K562 (cell line): Measurements from ENCODE around the gene UBXN11. TPM values are rescaled to one million over a fixed set of nuclear protein-coding genes. Genes with fewer than 3 reads are reported as not detected.

ENCODE experiments used
- CHAMP1 ChIP-seq: fragments of 450-650 bp; IDR thresholded peaks from 2 replicates; pipeline ENCODE4 v1.6.1; 2016; ENCODE audit warnings: mild to moderate bottlenecking
- GTF2F1 ChIP-seq: IDR thresholded peaks from 2 replicates; pipeline ENCODE4 v1.6.1; 2011; ENCODE audit warnings: low read depth, low read length, improper control_type of control experiment
- IFI16 ChIP-seq: fragments of 250-450 bp; sonication (Bioruptor Pico); IDR thresholded peaks from 2 replicates; pipeline ENCODE4 v2.1.2; 2022; ENCODE audit warnings: mild to moderate bottlenecking, inconsistent platforms
- L3MBTL2 ChIP-seq: fragments of 450-650 bp; IDR thresholded peaks from 2 replicates; pipeline ENCODE4 v1.6.1; 2016; ENCODE audit warnings: mild to moderate bottlenecking, moderate library complexity
- NFATC3 ChIP-seq: fragments of 450-650 bp; IDR thresholded peaks from 2 replicates; pipeline ENCODE4 v1.6.1; 2017; ENCODE audit warnings: mild to moderate bottlenecking
- PRPF4 ChIP-seq: fragments of 200-400 bp; formaldehyde crosslinking; IDR thresholded peaks from one replicate; pipeline ENCODE4 v1.6.1; 2017; ENCODE audit warnings: low read length, low read depth, mild to moderate bottlenecking; ENCODE audit not compliant: insufficient read depth, poor library complexity, severe bottlenecking
- RREB1 ChIP-seq: fragments of 250-450 bp; sonication (Bioruptor Pico); IDR thresholded peaks from 2 replicates; pipeline ENCODE4 v1.4.0; 2020
- SRSF1 ChIP-seq: fragments of 200-400 bp; formaldehyde crosslinking; IDR thresholded peaks from 2 replicates; pipeline ENCODE4 v1.6.1; 2017; ENCODE audit warnings: mild to moderate bottlenecking, low read depth, low read length, moderate library complexity
- TFE3 ChIP-seq: fragments of 450-650 bp; formaldehyde crosslinking; IDR thresholded peaks from 2 replicates; pipeline ENCODE4 v1.4.0; 2020; ENCODE audit warnings: mild to moderate bottlenecking, mixed read lengths
- ZZZ3 ChIP-seq: fragments of 450-650 bp; IDR thresholded peaks from 2 replicates; pipeline ENCODE4 v1.6.1; 2016; ENCODE audit warnings: antibody characterized with exemption, mild to moderate bottlenecking, moderate library complexity
- polyA plus RNA-seq, 8 experiments: library from polyadenylated mRNA; depleted of rRNA in 4 of 8; stranded (reverse) in 5 of 8; unstranded in 3 of 8; fragments of >200 nt; fragmentation: Nextera tagmentation in 2 of 8; fragmentation: Illumina TruSeq in 1 of 8; extraction: Ambion mirVana in 2 of 8; extraction: Trizol in 1 of 8; gene quantifications; 2 replicates each; pipeline versions ENCODE4 v1.2.1 to v1.2.3, GENCODE V29; 2011 to 2014; ENCODE audit warnings: inconsistent platforms in 1 of 8, missing spikeins in 1 of 8
- total RNA-seq, 7 experiments: library from RNA; depleted of rRNA in 6 of 7; stranded (reverse); fragments of >200 nt in 6 of 7; fragmentation: Illumina TruSeq in 2 of 7; extraction: Trizol in 2 of 7; gene quantifications; 2 replicates each; pipeline versions ENCODE4 v1.2.1 to v1.2.3, GENCODE V29; 2011 to 2021; ENCODE audit warnings: low replicate concordance in 1 of 7

The UBXN11 gene
- total and polyA plus RNA-seq, 9 of the 15 experiments (the other 6 are each of a cell fraction or from before 2014, with no cell fraction given) = 0.48 to 34.3 (median 11.3) TPM

GRCh38 chr1:26306290-26307229 lies at the start of gene UBXN11 (continued):
- no peak for TF ChIP-seq RREB1 (CRISPR knock-in tag)
- no peak for TF ChIP-seq PRPF4
- TF ChIP-seq CHAMP1 = no peak
- peak; percentile 24; the same call in 1 of the 2 replicates for TF ChIP-seq TFE3 (CRISPR knock-in tag)
- no peak for TF ChIP-seq SRSF1
- no peak for TF ChIP-seq ZZZ3
- no peak for TF ChIP-seq NFATC3
- TF ChIP-seq L3MBTL2 = peak; percentile 61
- no peak for TF ChIP-seq IFI16
- TF ChIP-seq GTF2F1 = no peak
